ENCODE measurements around the gene GSC2.
"Not testable (repeated sequence)": the region's sequence is repeated elsewhere in the genome, so short reads cannot be mapped to it uniquely, and the experiment has no call there.

Gene GSC2

DNA sequence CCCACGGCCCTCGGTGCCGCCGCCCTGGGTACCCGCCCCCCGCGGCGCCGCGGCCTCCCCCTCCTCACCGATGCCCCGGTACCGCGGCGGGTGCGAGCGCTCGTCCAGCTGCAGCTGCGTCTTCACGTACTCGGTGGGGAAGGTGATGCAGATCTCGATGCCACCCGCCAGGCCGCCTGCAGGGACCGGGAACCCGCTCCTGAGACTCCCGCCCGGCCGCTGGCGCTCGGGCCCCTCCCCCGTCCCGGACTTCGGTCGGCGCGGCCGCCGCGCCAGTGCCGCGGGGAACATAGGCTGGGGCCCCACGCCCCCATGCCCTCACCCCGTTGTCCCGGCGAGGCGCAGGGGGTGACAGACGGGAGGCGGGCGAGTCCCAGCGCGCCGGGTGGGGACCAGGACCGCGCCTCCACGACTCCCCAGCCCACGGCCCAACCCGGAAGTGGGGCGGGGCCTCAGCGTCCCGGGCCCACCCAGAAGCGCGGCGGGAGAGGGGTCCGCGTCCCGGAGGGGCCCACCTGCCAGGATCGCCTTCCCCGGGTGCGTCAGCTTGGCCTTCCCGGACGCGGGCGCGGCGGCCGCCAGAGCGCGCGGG, 28.1 kb upstream of the GSC2 start:
- DNase-seq: peak; percentile 48

DNA sequence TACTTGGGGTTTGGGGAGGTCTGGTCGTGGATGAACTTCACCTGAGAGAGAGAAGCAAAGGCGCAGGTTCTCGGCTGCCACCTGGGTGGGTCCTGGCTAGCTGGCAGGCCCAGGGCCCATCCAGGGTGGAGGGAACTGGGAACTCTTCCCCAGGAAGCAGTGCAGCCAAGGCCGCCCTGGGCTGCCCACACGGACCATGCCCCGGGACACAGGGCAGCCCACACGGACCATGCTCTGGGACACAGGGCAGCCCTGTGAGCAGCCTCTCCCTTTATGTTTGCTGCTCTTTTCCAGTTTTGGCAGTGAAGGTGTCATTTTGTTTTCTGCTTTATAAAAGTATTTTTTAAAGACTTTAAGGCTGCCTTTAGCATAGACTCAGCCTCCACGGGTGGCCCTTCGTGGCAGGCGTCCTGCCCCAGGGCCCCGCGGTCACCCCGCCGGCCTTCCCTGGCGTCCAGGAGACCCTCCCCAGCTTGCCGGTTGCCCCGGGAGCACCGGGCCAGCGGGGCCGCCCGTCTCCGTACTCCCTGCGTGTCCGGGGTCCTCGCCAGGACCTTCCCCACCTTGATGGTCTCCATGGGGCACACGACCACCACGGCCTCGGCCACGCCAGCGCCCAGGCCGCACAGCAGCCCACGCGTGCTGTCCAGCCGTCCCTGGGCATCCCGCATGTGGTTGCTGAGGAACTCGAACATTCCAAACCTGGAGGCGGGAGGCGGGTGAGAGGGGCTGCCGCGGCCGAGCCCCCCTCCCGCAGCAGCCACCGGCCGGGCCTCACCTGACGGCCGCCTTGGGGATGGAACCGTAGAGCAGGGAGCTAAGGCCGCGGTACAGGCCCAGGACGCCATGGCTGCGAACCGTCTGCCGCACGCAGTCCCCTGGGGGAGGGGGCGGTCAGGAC, 27.3 kb upstream of the GSC2 start:
- DNase-seq: no peak

DNA sequence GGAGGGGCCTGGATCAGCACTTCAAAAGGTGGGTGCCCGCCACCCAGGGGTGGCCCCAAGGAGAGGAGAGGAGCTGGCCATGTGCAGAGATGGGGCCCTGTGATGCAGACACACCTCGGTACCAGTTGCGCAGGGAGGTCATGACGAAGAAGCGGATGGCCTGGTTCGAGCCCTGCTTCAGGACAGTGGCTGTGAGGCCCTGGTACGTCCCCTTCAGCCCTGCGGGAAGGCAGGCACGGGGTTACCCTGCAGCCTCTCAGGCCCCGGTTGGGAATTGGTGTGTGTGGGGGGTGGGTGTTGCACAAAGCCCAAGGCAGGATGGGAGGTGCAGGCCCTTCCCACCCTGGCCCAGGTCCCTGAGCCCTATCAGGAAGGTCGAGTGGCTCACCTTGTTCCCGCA, 26.6 kb upstream of the GSC2 start:
- no peak for DNase-seq

DNA sequence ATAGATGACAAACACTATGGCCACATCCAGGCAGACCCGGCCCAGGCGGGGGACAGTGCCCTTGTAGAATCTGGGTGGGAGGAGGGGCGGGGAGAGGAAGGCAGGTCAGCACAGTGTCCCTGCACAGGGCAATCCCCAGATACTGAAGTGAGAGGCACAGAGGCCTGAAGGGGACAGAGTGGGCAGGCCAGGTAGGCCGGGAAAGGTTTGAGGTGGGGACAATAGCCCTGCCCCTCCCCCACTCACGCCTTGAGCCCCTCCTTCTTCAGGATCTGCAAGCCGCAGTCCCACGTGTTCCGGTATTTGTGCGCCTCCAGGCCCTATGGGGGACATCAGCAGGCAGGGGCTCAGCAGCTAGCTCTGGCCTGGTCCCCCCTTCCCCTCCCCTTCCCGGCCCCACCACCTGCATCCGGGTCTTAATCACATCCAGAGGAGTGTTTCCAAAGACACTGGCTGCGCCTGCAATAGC, 26.1 kb upstream of the GSC2 start:
- no peak for DNase-seq

DNA sequence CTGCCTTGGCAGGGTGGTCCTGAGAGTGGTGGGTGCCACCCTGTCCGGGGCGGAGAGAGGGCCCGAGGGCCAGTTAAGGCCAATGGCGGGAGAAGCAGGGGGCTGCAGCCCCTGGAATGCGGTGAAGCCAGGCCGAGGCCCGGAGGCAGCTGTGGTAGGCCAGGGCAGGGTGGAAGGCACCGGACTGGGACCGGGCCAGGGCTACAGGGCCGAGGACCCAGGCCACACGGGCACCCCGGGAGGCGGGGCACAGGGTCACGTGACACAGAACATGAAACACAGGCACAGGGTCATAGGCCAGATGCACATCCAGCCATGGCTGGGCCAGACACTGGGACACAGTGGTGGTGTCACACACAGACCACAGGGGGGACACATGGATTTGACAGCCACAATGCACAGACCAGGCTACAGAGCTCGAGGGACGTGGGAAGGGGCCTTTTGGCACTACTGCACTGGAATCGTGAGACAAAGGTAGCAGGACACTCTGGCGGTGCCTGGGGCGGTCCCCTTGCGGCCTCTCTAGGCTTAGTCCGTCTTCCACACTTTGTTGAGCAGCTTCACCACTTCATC, 25.6 kb upstream of the GSC2 start:
- DNase-seq: no peak

DNA sequence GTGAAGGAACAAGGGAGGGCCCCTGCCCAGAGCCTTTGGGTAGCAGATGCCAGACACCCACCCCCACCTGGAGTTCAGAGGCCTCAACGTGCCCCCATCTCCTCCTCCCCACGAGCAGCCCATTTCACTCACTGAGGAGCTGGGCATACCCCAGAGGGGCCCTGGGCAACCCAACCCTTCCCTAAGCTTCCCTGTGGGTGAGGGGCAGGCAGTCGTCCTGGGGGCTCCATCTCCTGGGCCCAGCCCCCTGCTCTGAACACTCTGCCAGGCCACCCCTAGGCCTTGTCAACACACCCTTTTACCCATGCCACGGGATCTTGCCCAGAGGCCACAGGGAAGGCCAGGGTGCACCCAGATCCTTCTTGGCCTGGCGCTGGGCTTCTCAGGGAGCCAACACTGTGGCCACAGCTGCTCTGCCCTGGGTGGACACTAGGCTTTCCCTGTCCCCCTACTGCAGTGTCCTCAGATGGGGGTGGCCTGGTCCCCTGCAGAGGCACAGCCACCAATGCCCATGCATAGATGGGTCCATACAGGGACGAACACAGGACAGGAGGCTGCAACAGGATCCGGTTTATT, 25.0 kb upstream of the GSC2 start:
- DNase-seq: no peak

DNA sequence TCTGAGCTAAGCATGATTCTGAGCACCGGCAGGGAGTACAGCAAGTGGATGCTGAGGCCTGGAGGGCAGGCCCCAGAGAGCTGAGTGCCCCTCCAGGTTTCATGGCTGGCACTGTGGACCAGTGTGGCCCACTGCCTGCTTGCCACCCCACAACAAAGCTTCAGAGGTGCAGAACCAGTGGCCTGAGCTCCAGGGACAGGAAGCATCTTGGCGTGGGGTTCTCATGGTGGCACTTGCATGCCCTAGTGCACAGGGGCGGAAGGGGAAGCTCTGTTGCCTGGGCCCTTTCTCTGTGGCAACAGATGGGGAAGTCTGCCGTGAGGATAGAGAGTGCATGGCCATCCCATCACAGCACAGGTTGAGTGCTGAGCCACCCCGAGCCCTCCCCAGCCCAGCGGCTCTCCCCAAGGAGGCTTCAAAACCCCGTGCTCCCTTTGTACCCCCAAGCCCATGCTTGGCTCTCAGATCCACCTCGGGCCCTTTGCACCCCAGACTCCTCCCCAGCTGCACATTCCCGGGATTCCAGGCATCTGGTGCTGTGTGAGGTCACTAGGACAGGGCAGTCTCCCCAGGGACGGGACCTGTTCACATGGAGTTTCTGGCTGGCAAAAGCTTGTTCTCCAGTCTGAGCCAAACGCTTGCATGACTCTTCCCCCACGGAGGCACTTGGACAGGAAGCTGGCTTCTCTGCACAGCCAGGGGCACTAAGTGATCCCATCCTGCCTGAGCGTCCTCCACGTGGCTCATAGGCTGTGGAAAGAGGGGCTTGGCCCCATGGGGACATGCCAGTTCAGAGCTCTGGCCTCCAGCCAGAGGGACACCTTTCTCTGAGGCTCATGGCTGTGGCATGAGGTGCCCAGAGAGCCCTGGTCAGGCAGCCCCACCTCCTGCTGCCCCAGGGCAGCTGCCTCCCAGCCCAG, 24.3 kb upstream of the GSC2 start:
- DNase-seq: no peak

DNA sequence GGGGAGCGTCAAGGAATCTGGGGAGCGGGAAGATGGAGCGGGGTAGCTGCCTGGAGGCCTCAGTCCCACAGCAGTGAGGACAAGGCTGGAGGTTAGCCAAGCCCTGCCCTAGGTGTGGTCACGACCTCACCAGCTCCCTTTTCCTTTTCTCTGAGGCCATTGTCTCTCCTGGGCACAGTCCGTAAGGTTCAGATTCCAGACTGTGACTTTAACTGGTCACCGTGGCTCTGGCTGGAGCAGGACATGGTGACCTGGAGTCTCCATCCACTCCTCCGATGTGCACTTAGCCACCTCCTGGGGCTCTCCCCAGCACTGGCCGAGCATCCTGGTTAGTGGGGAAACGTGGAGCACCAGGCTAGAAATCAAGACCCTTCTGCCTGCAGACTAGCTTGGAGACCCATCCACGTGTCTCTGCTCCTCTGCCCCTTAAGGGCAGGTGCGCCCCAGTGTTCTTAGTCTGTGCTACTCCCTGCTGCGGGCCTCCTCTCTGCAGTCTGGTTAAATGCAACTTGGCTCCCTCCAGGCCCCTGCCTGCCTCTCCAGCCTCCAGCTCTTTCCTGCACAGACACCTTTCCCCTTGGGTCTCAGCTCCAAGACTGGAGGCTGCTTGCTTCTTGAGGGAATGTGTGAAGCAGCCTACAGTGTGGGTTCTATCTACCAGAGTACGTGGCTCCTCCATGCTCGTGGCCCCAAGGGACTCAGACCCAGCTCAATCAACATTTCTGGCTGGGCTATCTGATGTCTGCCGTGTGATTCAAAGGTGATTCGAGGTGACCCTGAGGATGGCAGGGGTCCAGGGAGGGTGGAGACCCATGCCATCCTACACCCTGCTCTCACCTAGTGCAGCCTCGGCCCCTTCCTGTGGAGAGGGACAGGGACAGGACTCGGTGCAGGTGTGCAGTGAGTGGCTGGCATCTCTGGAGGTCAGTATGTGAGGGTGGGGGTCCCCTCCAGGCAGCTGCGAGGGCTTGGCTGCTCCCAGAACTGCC, 23.2 kb upstream of the GSC2 start:
- DNase-seq: no peak

DNA sequence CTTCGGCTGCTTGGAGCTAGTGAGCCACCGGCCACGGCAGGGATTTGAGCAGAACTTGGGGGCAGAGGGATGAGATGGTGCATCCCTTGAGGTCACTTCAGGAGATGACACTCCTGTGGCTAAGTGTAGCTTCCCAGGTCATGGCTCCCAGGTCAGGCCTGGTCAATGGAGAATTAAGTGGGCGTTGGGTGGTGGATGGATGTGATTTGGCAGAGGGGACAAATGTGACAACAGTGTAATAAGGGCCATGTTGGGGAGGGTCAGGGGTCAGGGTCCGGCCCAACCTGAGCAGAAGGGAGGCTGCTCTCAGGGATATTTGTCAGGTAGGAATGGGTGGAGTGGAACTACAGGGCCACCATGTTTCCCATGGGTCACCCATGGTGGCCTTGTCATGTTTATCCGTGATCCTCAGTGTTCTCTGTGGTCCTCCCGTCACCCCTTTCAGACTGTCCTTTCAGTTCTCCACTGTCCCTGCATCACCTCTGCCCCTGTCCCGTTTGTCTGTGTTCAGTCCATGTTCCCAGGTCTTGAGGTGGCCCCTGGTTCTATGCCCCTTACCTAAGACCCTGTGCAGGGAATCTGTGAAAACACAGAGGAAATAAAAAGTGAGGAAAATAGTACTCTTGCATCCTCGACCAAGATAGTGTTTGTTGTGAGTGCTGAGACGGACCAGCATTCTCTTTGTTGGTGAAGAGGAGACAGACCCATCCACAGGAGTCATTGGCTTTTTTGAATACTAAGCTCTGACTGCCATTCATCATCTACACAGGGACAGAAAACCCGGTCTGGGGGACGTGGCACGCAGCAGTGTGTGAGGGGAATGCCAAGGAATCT, 22.3 kb upstream of the GSC2 start:
- no peak for DNase-seq

DNA sequence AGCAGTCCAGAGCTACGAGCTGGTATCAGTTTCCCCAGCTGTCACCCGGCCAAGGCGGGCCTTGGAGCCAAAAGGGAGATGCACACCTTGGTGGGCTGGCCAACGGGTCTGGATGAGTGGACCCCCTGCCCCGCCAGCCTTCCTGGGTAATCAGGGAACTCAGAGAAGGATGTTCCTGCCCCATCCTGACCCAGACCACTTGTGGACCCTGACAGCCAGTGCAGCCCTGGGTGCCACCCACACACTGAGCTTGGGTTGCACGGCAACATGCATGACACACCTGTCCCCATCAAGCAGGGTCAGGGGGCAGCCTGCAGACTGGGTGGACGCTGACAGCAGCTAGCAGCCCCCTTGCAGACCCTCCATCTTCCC, 19.8 kb upstream of the GSC2 start:
- no peak for DNase-seq

DNA sequence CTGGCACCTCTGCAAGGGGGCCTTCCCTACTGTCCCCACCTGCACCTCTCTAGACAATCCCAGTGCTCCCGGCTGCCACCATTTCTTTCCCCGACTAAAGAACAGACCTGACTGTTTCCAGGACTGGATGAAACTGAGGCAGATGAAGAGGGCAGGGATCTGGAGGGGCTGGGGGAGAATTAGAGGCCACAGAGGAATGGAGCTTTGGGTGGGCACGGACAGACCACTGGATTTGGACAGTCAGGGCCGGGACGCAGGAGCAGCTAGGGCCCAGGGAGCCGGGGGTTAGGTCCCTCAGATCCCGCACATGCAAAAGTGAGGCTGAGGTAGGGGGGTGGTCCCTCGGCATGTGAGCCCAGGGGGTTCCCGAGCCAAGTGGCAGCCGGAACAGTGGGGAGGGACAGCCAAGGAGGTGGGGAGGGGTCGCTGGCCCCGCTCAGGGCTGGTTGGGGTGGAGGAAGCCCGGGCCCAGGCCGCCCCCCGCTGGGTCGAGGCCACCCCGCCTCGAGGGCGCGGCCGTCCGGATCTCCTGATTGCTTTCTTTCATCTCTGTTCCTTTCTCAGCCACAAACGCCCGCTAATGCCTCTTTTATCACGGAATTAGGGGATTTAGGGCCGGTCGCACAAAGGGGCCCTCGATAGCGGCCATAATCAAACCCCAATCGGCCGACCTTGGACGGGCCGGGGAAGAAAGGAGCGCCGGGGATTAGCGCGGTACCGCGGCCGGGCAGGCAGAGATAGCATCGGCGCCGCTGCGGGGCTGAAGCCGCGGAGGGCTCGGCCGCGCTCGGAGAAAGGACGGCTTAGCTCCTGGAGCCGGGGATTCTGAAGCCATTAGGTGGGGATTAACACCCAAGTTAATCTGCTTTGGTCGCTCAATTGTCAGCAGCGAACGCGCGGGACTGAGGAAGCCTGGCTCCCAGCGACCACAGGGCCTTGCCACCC, 19.2 kb upstream of the GSC2 start:
- no peak for DNase-seq

DNA sequence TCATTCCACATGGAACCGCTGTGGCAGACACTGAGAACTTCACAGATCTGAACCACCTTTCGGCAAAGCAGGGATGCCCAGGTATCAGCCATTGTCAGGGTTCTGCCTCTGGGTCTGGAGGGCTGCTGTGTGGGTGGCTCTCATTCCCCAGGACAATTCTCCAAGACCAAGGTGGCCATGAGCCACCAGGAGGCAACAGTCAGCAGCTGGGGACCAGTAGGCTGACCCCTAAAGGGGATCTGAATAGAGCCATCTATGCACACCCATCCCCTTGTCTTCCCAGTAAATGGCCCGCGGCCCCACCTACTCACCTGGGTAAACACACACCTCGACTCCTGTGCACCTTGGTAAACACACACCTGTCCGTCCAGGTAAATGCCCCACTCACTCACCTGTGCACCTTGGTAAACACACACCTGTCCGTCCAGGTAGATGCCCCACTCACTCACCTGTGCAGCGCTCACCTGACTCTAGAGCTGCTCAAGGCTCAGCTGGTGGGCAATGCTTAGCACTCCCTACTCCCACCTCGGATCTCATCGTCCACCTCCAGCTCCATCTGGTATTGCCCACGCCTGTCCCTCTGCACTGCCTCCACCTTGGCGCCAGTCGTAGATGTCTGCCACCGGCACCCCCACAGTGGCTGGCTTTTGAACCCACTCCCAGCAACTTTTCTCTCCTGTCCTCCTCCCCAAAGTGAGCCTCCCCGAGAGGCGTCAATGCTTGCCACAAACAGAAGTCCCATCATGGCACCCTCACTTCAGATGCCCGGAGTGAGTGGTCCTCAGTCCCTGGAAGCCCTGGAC, 18.2 kb upstream of the GSC2 start:
- DNase-seq: no peak

DNA sequence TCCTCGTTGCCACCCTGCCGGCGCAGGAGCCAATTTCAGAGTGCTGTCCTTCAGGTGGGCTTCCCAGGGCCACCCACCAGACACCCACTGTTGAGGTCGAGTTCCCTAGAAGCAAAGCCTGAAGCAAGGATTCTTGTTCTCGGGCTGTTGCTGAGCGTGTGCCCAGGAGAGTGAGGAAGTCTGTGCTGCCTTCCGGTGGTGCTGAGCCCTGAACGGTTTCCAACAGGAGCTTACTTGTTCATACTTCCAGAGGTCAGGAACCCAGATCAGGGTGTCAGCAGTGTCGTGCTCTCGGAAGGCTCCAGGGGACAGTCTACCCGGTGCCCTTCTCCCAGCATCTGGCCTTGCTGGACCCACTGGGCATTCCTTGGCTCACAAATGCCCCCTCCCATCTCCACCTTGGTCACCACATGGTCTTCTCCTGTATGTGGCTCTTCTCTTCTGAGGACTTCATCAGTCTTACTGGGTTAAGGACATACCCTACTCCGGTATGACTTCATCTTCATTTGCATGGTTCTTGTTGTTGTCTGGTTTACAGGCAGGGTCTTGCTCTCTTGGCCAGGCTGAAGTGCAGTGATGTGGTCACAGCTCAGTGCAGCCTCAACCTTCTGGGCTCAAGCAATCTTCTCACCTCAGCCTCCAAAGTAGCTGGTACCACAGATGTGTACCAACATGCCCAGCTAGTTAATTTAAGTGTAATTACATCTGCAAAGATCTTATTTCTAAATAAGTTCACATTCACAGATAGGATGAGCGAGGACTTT, 17.2 kb upstream of the GSC2 start:
- no peak for DNase-seq

DNA sequence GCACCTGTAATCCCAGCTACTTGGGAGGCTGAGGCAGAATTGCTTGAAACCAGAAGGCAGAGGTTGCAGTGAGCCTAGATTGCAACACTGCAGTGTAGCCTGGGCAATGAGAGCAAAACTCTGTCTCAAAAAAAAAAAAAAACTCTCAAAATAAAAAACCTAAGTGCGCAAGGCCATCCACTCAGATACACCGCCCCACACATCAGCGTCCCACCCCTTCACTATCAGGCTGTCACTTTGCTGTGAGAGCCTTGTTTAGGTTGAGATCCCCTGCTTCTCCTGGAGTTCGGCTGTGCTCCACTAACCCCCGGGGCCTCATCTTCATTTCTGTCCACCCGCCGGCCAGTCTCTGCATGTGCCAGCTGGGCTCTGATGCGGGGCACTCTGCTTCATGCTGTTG, 16.3 kb upstream of the GSC2 start:
- no peak for DNase-seq

DNA sequence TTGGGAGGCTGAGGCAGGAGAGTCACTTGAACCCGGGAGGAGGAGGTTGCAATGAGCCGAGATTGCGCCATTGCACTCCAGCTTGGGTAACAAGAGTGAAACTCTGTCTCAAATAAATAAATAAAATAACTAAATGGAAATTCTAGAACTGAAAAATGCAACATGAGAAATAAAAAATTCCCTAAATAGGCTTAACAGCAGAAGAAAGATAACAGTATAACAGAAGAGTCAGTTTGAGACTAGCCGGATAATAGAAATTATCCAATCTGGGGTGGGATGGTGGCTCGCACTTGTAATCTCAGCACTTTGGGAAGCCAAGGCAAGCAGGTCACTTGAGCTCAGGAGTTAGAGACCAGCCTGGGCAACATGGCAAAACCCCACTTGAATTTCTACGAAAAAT, 14.3 kb upstream of the GSC2 start:
- DNase-seq: no peak

DNA sequence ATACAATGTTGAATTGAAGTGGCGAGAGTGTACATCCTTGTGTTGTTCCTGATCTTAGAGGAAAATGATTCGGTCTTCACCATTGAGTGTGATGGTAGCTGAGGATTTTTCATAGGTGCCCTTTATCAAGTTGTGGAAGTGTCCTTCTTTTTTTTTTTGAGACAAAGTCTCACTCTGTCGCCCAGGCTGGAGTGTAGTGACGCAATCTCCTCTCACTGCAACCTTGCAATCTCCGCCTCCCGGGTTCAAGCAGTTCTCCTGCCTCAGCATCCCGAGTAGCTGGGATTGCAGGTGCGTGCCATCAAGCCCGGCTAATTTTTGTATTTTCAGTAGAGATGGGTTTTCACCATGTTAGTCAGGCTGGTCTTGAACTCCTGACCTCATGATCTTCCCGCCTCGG, 8.6 kb upstream of the GSC2 start:
- DNase-seq: not testable (repeated sequence)

DNA sequence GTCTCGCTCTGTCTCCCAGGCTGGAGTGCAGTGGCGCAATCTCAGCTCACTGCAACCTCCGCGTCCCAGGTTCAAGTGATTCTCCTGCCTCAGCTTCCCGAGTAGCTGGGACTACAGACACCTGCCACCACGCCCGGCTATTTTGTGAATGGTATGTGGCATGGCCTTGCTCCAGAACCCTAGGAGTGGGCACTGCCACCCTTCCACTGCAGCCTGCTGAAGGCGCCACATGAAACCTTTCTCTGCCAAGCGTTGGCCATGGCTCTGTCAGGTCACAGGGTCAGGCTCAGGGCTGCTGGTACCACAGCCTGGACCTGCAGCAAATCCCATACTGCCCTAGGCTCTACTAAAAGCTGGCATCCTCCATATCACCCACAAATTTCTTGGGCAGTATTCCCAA, 6.0 kb upstream of the GSC2 start:
- not testable (repeated sequence) for DNase-seq

Data from T-helper 9 cell (primary cell).